ENCODE data around the gene AHSA1. TPM values are rescaled to one million over a fixed set of nuclear protein-coding genes. Genes with fewer than 3 reads are reported as not detected.
"Not testable (repeated sequence)": the region's sequence is repeated elsewhere in the genome, so short reads cannot be mapped to it uniquely, and the experiment has no call there.

Gene AHSA1
- total RNA-seq = 190 and 210 TPM in 2 replicates
- long read RNA-seq, transcript AHSA1-201 (9 exons, 1,402 nt) = major isoform, 232 of 257 reads
- long read RNA-seq, partial matches to known transcripts = 4 of 257 reads
- long read RNA-seq, other reads (novel, unspliced or antisense) = 8 of 257 reads

DNA sequence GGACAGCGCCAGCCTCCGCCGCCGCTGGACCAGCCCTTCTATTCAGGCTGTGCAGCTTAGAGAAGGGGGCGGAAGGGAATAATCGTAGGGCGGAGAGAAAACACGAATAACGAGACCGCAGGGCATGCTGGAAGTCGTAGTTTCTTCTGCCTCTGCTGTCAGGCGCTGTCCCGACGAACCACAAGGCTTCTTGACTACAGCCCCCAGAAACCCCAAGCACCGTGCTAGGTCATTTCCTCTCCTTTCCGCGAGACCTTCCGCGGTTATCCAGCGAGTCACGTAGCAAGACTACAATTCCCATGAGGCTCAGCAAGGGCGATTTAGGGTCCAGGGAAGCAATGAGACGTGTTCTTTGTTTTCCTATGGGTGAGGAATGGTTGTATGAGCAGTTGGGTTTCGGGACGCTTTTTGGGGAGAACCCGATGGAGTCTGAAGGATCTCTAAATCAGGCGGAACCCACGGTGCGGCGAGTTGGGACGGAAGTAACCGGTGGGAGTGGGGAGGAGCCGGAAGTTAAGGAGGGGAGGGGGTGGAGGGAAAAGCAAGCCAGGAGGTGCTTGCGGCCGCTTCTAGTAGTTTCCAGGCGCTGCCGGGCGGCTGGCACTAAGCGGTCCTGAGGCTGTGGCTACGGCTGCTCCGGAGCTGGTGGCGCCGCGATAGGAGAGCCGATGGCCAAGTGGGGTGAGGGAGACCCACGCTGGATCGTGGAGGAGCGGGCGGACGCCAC lies at the start of gene AHSA1, which contains the start of gene VIPAS39:
Gene AHSA1 (plus strand): TSS at position 572 of the 727 bp plus-strand sequence. CDS start 97 bp downstream, at position 669.
Gene VIPAS39 (minus strand): TSS at position 80 of the 727 bp plus-strand sequence. CDS start 3,499 bp downstream, outside the sequence.
- H3K36me3 Mint-ChIP-seq (ENCODE audit: low read depth) = peaks cover 11% of the 10 kb centered on the region
- H3K4me1 Mint-ChIP-seq = peaks cover 37% of the 10 kb centered on the region
- DNase-seq (ENCODE audit: low read depth, low spot score) = peak; percentile 81
- no peaks in the 10 kb centered on the region for H3K9me3 Mint-ChIP-seq
- TF ChIP-seq, protein P1, sequence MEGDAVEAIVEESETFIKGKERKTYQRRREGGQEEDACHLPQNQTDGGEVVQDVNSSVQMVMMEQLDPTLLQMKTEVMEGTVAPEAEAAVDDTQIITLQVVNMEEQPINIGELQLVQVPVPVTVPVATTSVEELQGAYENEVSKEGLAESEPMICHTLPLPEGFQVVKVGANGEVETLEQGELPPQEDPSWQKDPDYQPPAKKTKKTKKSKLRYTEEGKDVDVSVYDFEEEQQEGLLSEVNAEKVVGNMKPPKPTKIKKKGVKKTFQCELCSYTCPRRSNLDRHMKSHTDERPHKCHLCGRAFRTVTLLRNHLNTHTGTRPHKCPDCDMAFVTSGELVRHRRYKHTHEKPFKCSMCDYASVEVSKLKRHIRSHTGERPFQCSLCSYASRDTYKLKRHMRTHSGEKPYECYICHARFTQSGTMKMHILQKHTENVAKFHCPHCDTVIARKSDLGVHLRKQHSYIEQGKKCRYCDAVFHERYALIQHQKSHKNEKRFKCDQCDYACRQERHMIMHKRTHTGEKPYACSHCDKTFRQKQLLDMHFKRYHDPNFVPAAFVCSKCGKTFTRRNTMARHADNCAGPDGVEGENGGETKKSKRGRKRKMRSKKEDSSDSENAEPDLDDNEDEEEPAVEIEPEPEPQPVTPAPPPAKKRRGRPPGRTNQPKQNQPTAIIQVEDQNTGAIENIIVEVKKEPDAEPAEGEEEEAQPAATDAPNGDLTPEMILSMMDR (conservative IDR thresholded peaks at IDR 0.05) = no peak
- peak within 1 kb of the TSS; percentile 100 for H3K4me3 Mint-ChIP-seq
- H3K27me3 Mint-ChIP-seq (ENCODE audit: low read depth) = no peaks in the 10 kb centered on the region
- peak within 1 kb of the TSS; percentile 100 for H3K27ac Mint-ChIP-seq (ENCODE audit: unreplicated experiment)

DNA sequence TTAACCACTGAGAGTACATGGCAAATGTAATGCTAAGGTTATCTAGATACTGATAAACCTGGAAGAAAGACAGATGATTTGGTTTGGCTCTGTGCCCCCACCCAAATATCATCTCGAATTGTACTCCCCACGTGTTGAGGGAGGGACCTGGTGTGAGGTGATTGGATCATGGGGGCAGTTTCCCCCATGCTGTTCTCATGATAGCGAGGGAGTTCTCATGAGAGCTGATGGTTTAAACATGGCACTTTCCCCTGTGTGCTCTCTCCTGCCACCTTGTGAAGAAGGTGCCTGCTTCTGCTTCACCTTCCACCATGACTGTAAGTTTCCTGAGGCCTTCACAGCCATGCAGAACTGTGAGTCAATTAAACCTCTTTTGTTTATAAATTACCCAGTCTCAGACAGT lies 48.8 kb upstream of the AHSA1 start:
- no peak for DNase-seq (ENCODE audit: low read depth, low spot score)
- no peak overlapping the region for H3K27ac Mint-ChIP-seq (ENCODE audit: unreplicated experiment)
- H3K27me3 Mint-ChIP-seq (ENCODE audit: low read depth) = no peaks in the 10 kb centered on the region
- TF ChIP-seq, protein P1 (conservative IDR thresholded peaks at IDR 0.05) = peak; percentile 45
- no peak overlapping the region for H3K4me3 Mint-ChIP-seq
- H3K36me3 Mint-ChIP-seq (ENCODE audit: low read depth) = no peaks in the 10 kb centered on the region
- no peaks in the 10 kb centered on the region for H3K4me1 Mint-ChIP-seq
- H3K9me3 Mint-ChIP-seq = no peaks in the 10 kb centered on the region

DNA sequence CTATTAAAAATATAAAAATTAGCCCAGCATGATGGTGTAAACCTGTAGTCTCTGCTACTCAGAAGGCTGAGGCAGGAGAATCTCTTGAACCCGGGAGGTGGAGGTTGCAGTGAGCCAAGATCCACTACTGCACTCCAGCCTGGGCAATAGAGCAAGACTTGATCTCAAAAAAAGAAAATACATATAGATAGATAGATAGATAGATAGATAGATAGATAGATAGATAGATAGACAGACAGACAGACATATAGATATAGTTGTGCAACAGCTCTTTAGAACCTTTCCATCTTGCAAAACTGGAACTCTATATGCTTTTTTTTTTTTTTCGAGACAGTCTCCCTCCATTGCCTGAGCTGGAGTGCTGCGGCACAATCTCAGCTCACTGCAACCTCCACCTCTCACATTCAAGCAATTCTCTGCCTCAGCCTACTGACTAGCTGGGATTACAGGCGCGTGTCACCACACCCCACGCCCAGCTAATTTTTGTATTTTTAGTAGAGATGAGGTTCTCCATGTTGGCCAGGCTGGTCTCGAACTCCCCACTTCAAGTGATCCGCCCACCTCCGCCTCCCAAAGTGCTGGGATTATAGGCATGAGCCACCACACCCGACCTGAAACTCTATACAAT lies 42.4 kb upstream of the AHSA1 start:
- not testable (repeated sequence) for H3K4me3 Mint-ChIP-seq; H3K27ac Mint-ChIP-seq (ENCODE audit: unreplicated experiment); H3K4me1 Mint-ChIP-seq; H3K27me3 Mint-ChIP-seq (ENCODE audit: low read depth); DNase-seq (ENCODE audit: low read depth, low spot score)
- peaks cover 14% of the 10 kb centered on the region for H3K9me3 Mint-ChIP-seq
- H3K36me3 Mint-ChIP-seq (ENCODE audit: low read depth) = peaks cover 17% of the 10 kb centered on the region

DNA sequence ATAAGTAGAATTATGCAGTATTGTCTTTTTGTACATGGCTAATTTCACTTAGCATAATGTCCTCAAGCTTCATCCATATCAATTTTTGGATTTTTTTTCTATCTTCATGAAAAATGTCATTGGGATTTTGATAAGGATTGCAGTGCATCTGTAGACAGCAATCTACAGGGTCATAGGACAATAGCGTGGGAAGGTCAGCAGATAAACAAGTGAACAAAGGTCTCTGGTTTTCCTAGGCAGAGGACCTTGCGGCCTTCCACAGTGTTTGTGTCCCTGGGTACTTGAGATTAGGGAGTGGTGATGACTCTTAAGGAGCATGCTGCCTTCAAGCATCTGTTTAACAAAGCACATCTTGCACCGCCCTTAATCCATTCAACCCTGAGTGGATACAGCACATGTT lies 41.8 kb upstream of the AHSA1 start:
- DNase-seq (ENCODE audit: low read depth, low spot score); H3K27ac Mint-ChIP-seq (ENCODE audit: unreplicated experiment); H3K4me1 Mint-ChIP-seq; H3K27me3 Mint-ChIP-seq (ENCODE audit: low read depth); H3K4me3 Mint-ChIP-seq: not testable (repeated sequence)
- Mint-ChIP-seq H3K36me3 (ENCODE audit: low read depth) (peaks cover 17% of the 10 kb centered on the region), H3K9me3 (peaks cover 14% of the 10 kb centered on the region)

DNA sequence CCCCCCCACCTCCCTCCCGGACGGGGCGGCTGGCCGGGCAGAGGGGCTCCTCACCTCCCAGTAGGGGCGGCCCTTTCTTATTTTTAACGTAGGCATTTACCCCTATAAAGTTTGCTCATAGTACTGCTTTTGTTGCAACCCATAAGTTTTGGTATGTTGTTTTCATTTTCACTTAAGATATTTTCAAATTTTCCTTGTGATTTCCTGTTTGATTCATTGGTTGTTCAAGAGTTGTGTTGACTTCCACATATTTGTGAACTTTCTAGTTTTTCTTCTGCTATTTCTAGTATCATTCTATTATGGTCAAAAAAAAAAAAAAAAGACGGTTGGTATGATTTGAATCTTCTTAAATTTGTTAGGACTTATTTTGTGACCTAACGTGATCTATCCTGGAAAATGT lies 41.1 kb upstream of the AHSA1 start:
- H3K27me3 Mint-ChIP-seq (ENCODE audit: low read depth) = no peaks in the 10 kb centered on the region
- H3K36me3 Mint-ChIP-seq (ENCODE audit: low read depth) = peaks cover 19% of the 10 kb centered on the region
- no peak for DNase-seq (ENCODE audit: low read depth, low spot score)
- TF ChIP-seq, protein P1 (conservative IDR thresholded peaks at IDR 0.05) = no peak
- H3K9me3 Mint-ChIP-seq = peaks cover 14% of the 10 kb centered on the region
- H3K4me1 Mint-ChIP-seq = no peaks in the 10 kb centered on the region
- no peak overlapping the region for H3K4me3 Mint-ChIP-seq
- H3K27ac Mint-ChIP-seq (ENCODE audit: unreplicated experiment) = no peak overlapping the region

DNA sequence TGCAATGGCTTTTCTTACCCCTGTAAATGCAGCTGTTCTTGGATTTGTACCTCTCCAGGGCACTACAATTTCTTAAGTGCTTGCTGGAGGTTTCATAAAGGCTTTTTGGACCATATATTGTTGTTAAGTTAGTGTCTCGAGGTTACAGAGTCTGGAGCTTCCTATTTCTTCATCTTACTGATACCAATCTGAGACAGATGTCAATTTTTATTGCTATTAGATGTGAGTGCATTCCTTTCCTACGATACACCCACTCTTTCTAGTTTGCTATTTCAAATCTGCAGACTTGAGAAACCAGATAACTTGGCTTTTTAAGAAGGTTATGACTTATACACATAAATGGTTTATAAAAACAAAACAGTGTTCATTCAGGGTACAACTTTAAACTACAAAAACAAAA lies 36.7 kb upstream of the AHSA1 start:
- no peaks in the 10 kb centered on the region for H3K27me3 Mint-ChIP-seq (ENCODE audit: low read depth)
- TF ChIP-seq, protein P1 (conservative IDR thresholded peaks at IDR 0.05) = no peak
- no peaks in the 10 kb centered on the region for H3K4me1 Mint-ChIP-seq
- no peak overlapping the region for H3K4me3 Mint-ChIP-seq
- no peak for DNase-seq (ENCODE audit: low read depth, low spot score)
- H3K9me3 Mint-ChIP-seq = peaks cover 14% of the 10 kb centered on the region
- H3K36me3 Mint-ChIP-seq (ENCODE audit: low read depth) = peaks cover 34% of the 10 kb centered on the region
- H3K27ac Mint-ChIP-seq (ENCODE audit: unreplicated experiment) = no peak overlapping the region
